Measurements from ENCODE around the gene PRKN. TPM values are rescaled to one million over a fixed set of nuclear protein-coding genes. Genes with fewer than 3 reads are reported as not detected.

Gene PRKN
- total RNA-seq, 1 experiment from 2014 or later = 1.2 TPM

GRCh38 chr6:162751211-162751859, 23.8 kb upstream of the PRKN start:
- no TSS peak for BruUV-seq (replicated peaks)
- no peak overlapping the region for H3K4me3 ChIP-seq (ENCODE audit: low read depth, low read length, poor library complexity, severe bottlenecking)
- intact Hi-C loops (cut with micrococcal nuclease; ENCODE audit: unreplicated experiment) = no loop called here
- TF ChIP-seq, protein P1, sequence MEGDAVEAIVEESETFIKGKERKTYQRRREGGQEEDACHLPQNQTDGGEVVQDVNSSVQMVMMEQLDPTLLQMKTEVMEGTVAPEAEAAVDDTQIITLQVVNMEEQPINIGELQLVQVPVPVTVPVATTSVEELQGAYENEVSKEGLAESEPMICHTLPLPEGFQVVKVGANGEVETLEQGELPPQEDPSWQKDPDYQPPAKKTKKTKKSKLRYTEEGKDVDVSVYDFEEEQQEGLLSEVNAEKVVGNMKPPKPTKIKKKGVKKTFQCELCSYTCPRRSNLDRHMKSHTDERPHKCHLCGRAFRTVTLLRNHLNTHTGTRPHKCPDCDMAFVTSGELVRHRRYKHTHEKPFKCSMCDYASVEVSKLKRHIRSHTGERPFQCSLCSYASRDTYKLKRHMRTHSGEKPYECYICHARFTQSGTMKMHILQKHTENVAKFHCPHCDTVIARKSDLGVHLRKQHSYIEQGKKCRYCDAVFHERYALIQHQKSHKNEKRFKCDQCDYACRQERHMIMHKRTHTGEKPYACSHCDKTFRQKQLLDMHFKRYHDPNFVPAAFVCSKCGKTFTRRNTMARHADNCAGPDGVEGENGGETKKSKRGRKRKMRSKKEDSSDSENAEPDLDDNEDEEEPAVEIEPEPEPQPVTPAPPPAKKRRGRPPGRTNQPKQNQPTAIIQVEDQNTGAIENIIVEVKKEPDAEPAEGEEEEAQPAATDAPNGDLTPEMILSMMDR (conservative IDR thresholded peaks at IDR 0.05; ENCODE audit: low read depth, low read length) = no peak
- no peak for TF ChIP-seq EZH2 (IDR thresholded peaks at IDR 0.05; ENCODE audit: borderline replicate concordance, low read depth, low read length, poor library complexity, severe bottlenecking)
- H3K27ac ChIP-seq (ENCODE audit: low read depth, low read length, poor library complexity, severe bottlenecking) = no peak overlapping the region
- ChIA-PET CTCF (no interaction called here), POLR2A (ENCODE audit: low non-redundant PET) (no interaction called here)
- no peak for DNase-seq (ENCODE audit: low spot score)
- H3K9me3 ChIP-seq (ENCODE audit: low read depth, low read length, poor library complexity, severe bottlenecking) = no peaks in the 10 kb centered on the region
- no peaks in the 10 kb centered on the region for H3K4me1 ChIP-seq (ENCODE audit: insufficient read depth, low read length, poor library complexity, severe bottlenecking)
- no peaks in the 10 kb centered on the region for H3K36me3 ChIP-seq (ENCODE audit: insufficient read depth, low read length, poor library complexity, severe bottlenecking)
- H3K27me3 ChIP-seq (replicated peaks; ENCODE audit: insufficient read depth, low read depth, low read length, poor library complexity) = no peaks in the 10 kb centered on the region

- no peak for DNase-seq (ENCODE audit: low spot score)
- Histone ChIP-seq H3K27ac (ENCODE audit: low read depth, low read length, poor library complexity, severe bottlenecking) (no peak overlapping the region), H3K4me1 (ENCODE audit: insufficient read depth, low read length, poor library complexity, severe bottlenecking) (no peaks in the 10 kb centered on the region), H3K36me3 (ENCODE audit: insufficient read depth, low read length, poor library complexity, severe bottlenecking) (no peaks in the 10 kb centered on the region), H3K9me3 (ENCODE audit: low read depth, low read length, poor library complexity, severe bottlenecking) (no peaks in the 10 kb centered on the region), H3K27me3 (replicated peaks; ENCODE audit: insufficient read depth, low read depth, low read length, poor library complexity) (no peaks in the 10 kb centered on the region), H3K4me3 (ENCODE audit: low read depth, low read length, poor library complexity, severe bottlenecking) (no peak overlapping the region)
- CTCF ChIA-PET = no interaction called here
- no peak for TF ChIP-seq EZH2 (IDR thresholded peaks at IDR 0.05; ENCODE audit: borderline replicate concordance, low read depth, low read length, poor library complexity, severe bottlenecking)
- TF ChIP-seq, protein P1 (conservative IDR thresholded peaks at IDR 0.05; ENCODE audit: low read depth, low read length) = no peak
- BruUV-seq (replicated peaks) = no TSS peak
- POLR2A ChIA-PET (ENCODE audit: low non-redundant PET) = no interaction called here
- intact Hi-C loops (cut with micrococcal nuclease; ENCODE audit: unreplicated experiment) = no loop called here
These were observed 23.2 kb upstream of the PRKN start for GRCh38 chr6:162750776-162751175.

GRCh38 chr6:162736961-162737360, 9.4 kb upstream of the PRKN start:
- no peak for TF ChIP-seq EZH2 (IDR thresholded peaks at IDR 0.05; ENCODE audit: borderline replicate concordance, low read depth, low read length, poor library complexity, severe bottlenecking)
- TF ChIP-seq, protein P1 (conservative IDR thresholded peaks at IDR 0.05; ENCODE audit: low read depth, low read length) = no peak
- Histone ChIP-seq H3K9me3 (ENCODE audit: low read depth, low read length, poor library complexity, severe bottlenecking) (no peaks in the 10 kb centered on the region), H3K36me3 (ENCODE audit: insufficient read depth, low read length, poor library complexity, severe bottlenecking) (no peaks in the 10 kb centered on the region), H3K4me3 (ENCODE audit: low read depth, low read length, poor library complexity, severe bottlenecking) (no peak overlapping the region), H3K4me1 (ENCODE audit: insufficient read depth, low read length, poor library complexity, severe bottlenecking) (no peaks in the 10 kb centered on the region), H3K27ac (ENCODE audit: low read depth, low read length, poor library complexity, severe bottlenecking) (no peak overlapping the region), H3K27me3 (replicated peaks; ENCODE audit: insufficient read depth, low read depth, low read length, poor library complexity) (no peaks in the 10 kb centered on the region)
- no peak for DNase-seq (ENCODE audit: low spot score)
- CTCF ChIA-PET = no interaction called here
- POLR2A ChIA-PET (ENCODE audit: low non-redundant PET) = no interaction called here
- no TSS peak for BruUV-seq (replicated peaks)
- intact Hi-C loops (cut with micrococcal nuclease; ENCODE audit: unreplicated experiment) = no loop called here

Measured in A673 (cell line).